ENCODE measurements around the gene TKT. TPM values are rescaled to one million over a fixed set of nuclear protein-coding genes. Genes with fewer than 3 reads are reported as not detected.

Gene TKT
- total RNA-seq, 1 experiment from 2014 or later = 634 TPM

DNA sequence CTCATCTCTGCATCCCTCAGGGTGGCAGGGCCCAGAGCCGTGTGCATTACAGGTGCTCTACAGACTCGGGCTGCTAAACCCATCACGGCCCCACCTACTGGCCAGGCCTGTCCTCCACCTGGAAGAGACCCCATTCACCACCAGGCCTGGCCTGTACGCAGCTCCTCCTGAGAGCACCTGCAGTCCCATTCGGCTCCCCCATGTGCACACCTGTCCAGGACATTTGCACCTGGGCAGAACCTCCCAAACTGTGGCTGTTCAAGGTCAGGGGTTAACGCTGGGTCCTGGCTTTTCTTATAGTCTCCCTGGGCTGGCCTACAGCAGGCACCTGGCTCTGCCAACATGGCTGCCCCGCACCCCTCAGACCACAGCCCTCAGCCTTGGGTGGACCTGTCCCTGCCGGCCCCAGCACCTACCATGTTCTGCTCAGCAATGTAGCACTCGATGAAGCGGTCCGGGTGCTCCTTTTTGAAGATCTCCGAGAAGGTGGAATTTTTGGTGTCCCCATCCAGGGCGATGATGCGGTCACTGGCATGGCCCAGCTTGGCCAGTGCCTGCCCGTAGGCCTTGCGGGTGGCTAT lies 25.7 kb downstream of the TKT start:
- CTCF ChIA-PET = no interaction called here
- ATAC-seq (peak; percentile 56), DNase-seq (ENCODE audit: low read depth, low spot score) (no peak)
- POLR2A ChIA-PET = no interaction called here
- RAD21 ChIA-PET (ENCODE audit: low non-redundant PET in 1 of 2, low total read pairs in 2 of 2, uncharacterized antibody in 2 of 2, unreplicated experiment in 2 of 2) = no interaction called here
- TF ChIP-seq FOSL1 (IDR thresholded peaks at IDR 0.05; ENCODE audit: low read depth) (no peak), POLR2AphosphoS5 (IDR thresholded peaks at IDR 0.05; ENCODE audit: low read depth, low read length) (no peak), POLR2A (IDR thresholded peaks at IDR 0.05; ENCODE audit: borderline replicate concordance, extremely low read depth, insufficient read depth, insufficient read length) (no peak), EGR1 (IDR thresholded peaks at IDR 0.05; ENCODE audit: low read depth) (no peak), EZH2 (IDR thresholded peaks at IDR 0.05) (no peak), SRF (IDR thresholded peaks at IDR 0.05; ENCODE audit: low read depth) (no peak), SP1 (IDR thresholded peaks at IDR 0.05; ENCODE audit: low read depth) (no peak)
- TF ChIP-seq, protein P1, sequence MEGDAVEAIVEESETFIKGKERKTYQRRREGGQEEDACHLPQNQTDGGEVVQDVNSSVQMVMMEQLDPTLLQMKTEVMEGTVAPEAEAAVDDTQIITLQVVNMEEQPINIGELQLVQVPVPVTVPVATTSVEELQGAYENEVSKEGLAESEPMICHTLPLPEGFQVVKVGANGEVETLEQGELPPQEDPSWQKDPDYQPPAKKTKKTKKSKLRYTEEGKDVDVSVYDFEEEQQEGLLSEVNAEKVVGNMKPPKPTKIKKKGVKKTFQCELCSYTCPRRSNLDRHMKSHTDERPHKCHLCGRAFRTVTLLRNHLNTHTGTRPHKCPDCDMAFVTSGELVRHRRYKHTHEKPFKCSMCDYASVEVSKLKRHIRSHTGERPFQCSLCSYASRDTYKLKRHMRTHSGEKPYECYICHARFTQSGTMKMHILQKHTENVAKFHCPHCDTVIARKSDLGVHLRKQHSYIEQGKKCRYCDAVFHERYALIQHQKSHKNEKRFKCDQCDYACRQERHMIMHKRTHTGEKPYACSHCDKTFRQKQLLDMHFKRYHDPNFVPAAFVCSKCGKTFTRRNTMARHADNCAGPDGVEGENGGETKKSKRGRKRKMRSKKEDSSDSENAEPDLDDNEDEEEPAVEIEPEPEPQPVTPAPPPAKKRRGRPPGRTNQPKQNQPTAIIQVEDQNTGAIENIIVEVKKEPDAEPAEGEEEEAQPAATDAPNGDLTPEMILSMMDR (IDR thresholded peaks at IDR 0.05 in 2 of 3, conservative IDR thresholded peaks at IDR 0.05 in 1 of 3; ENCODE audit: borderline replicate concordance in 1 of 3, insufficient read depth in 1 of 3, low read depth in 2 of 3, low read length in 2 of 3) = peak in 2 of 3 experiments; percentile 36 to 42; a peak in 3 of 6 replicates
- no peaks in the 10 kb centered on the region for H3K4me1 ChIP-seq (ENCODE audit: control insufficient read depth in 1 of 2, insufficient read depth in 2 of 2, low read length in 2 of 2)
- no peak overlapping the region; the same call in 1 of the 2 replicates for H3K27ac ChIP-seq (ENCODE audit: low read depth, low read length)
- peaks cover 54 to 98% of the 10 kb centered on the region in 2 experiments; a peak in 3 of 4 replicates for H3K36me3 ChIP-seq (ENCODE audit: control insufficient read depth in 1 of 2, insufficient read depth in 2 of 2, low read length in 2 of 2)
- intact Hi-C loops (cut with micrococcal nuclease) = no loop called here
- no peaks in the 10 kb centered on the region for H4K20me1 ChIP-seq (ENCODE audit: insufficient read depth)
- H3K9me2 ChIP-seq (ENCODE audit: insufficient read depth) = no peaks in the 10 kb centered on the region
- no peak overlapping the region for H3K4me2 ChIP-seq (ENCODE audit: low read length)
- H3K9me3 ChIP-seq (ENCODE audit: control insufficient read depth in 1 of 2, insufficient read depth in 1 of 2, low read depth in 1 of 2, low read length in 2 of 2) = no peaks in the 10 kb centered on the region
- peaks cover 28% of the 10 kb centered on the region for H3K79me2 ChIP-seq (ENCODE audit: insufficient read depth, low read length)
- no peak overlapping the region for H3K4me3 ChIP-seq (replicated peaks in 1 of 2; ENCODE audit: low read depth in 1 of 2, low read length in 2 of 2)
- no peak overlapping the region for H3K9ac ChIP-seq (ENCODE audit: low read length)
- H3K27me3 ChIP-seq (ENCODE audit: insufficient read depth, low read length) = no peaks in the 10 kb centered on the region
- H2AFZ ChIP-seq (ENCODE audit: low read depth, low read length, poor library complexity, severe bottlenecking) = no peak overlapping the region
- no TSS peak for BruUV-seq (replicated peaks)

DNA sequence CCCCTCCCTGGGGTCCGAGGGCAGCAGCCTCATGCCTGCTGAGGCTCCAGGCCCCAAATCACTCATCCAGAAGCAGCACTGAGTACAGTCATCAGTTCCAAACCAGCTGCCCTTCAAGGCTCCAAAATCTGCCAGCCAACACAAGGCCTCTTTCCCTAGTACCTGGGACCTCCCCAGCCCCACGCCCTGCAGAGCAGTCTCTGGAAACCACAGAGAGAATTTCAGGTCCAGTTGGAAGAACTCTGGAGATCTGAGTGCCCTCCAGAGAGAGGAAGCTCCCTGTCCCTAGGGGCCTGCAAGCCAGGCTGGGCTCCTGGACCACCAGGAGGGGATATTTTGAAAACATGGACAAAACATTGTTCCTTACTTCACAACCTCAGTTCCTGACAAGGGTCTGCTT lies 26.2 kb downstream of the TKT start:
- no TSS peak for BruUV-seq (replicated peaks)
- Histone ChIP-seq H3K27me3 (ENCODE audit: insufficient read depth, low read length) (no peaks in the 10 kb centered on the region), H4K20me1 (ENCODE audit: insufficient read depth) (no peaks in the 10 kb centered on the region), H3K9me3 (ENCODE audit: control insufficient read depth in 1 of 2, insufficient read depth in 1 of 2, low read depth in 1 of 2, low read length in 2 of 2) (no peaks in the 10 kb centered on the region), H3K9me2 (ENCODE audit: insufficient read depth) (no peaks in the 10 kb centered on the region), H3K79me2 (ENCODE audit: insufficient read depth, low read length) (peaks cover 24% of the 10 kb centered on the region), H2AFZ (ENCODE audit: low read depth, low read length, poor library complexity, severe bottlenecking) (no peak overlapping the region), H3K4me3 (replicated peaks in 1 of 2; ENCODE audit: low read depth in 1 of 2, low read length in 2 of 2) (no peak overlapping the region), H3K4me1 (ENCODE audit: control insufficient read depth in 1 of 2, insufficient read depth in 2 of 2, low read length in 2 of 2) (no peaks in the 10 kb centered on the region), H3K4me2 (ENCODE audit: low read length) (no peak overlapping the region), H3K9ac (ENCODE audit: low read length) (no peak overlapping the region), H3K27ac (ENCODE audit: low read depth, low read length) (peak overlapping the region; percentile 12; the same call in 1 of the 2 replicates), H3K36me3 (ENCODE audit: control insufficient read depth in 1 of 2, insufficient read depth in 2 of 2, low read length in 2 of 2) (peaks cover 51 to 98% of the 10 kb centered on the region in 2 experiments; a peak in 3 of 4 replicates)
- TF ChIP-seq TCF7L2 (IDR thresholded peaks at IDR 0.05; ENCODE audit: borderline replicate concordance, extremely low read depth, insufficient read depth, insufficient read length) = no peak
- TF ChIP-seq FOSL1 (IDR thresholded peaks at IDR 0.05; ENCODE audit: low read depth) = no peak
- TF ChIP-seq ELF1 (IDR thresholded peaks at IDR 0.05; ENCODE audit: borderline replicate concordance, low read depth) = no peak
- no peak for TF ChIP-seq EZH2phosphoT487 (IDR thresholded peaks at IDR 0.05; ENCODE audit: borderline replicate concordance)
- TF ChIP-seq POLR2AphosphoS5 (IDR thresholded peaks at IDR 0.05; ENCODE audit: low read depth, low read length) = no peak
- ATAC-seq (peak; percentile 5; the same call in 1 of the 2 replicates), DNase-seq (ENCODE audit: low read depth, low spot score) (no peak)
- ChIA-PET POLR2A (no interaction called here), CTCF (no interaction called here), RAD21 (ENCODE audit: low non-redundant PET in 1 of 2, low total read pairs in 2 of 2, uncharacterized antibody in 2 of 2, unreplicated experiment in 2 of 2) (no interaction called here)
- intact Hi-C loops (cut with micrococcal nuclease) = no loop called here

All from HCT116 (cell line).